Upper lobe of right lung (tissue), 1 donor: Measurements from ENCODE around the gene MKRN2OS. TPM values are rescaled to one million over a fixed set of nuclear protein-coding genes. Genes with fewer than 3 reads are reported as not detected.

Source experiments
- ATAC-seq: fragments of 200-7000 bp; cut with Tn5 transposase; one replicate; pipeline ENCODE4 v1.9.1; 2020; ENCODE audit warnings: mild to moderate bottlenecking, moderate library complexity
- DNase-seq: peaks from one replicate; pipeline ENCODE4 v3.0.0-alpha.2; 2020
- H3K27ac ChIP-seq: fragments of 200-600 bp; one replicate; pipeline ENCODE4 v1.8.0; 2022
- H3K27me3 ChIP-seq: fragments of 200-600 bp; one replicate; pipeline ENCODE4 v1.8.0; 2022; ENCODE audit warnings: mild to moderate bottlenecking
- H3K36me3 ChIP-seq: fragments of 200-600 bp; one replicate; pipeline ENCODE4 v1.8.0; 2022
- H3K4me1 ChIP-seq: fragments of 200-600 bp; one replicate; pipeline ENCODE4 v1.8.0; 2022
- H3K4me3 ChIP-seq: fragments of 200-600 bp; one replicate; pipeline ENCODE4 v1.8.0; 2022; ENCODE audit warnings: mild to moderate bottlenecking
- H3K9me3 ChIP-seq: fragments of 200-600 bp; one replicate; pipeline ENCODE4 v1.8.0; 2022
- CTCF ChIP-seq: fragments of 200-600 bp; IDR thresholded peaks from one replicate; pipeline ENCODE4 v1.8.0; 2022; ENCODE audit warnings: antibody characterized with exemption
- intact Hi-C: fragments of 100-400 bp; cut with DNase I; formaldehyde crosslinking; loops from one replicate; pipeline ENCODE4 v1.11.0; 2022
- total RNA-seq: library from RNA; stranded (reverse); fragmentation: NEBNext Ultra II Directional; extraction: Animal tissue kit (Norgen Biotek cat#: 25700); gene quantifications from one replicate; pipeline ENCODE4 v1.2.1, GENCODE V29; 2021
- donor health status: DM: no; HTN: yes; CAD: no; lungs with severe emphysema.

MKRN2OS gene
- total RNA-seq, 1 donor from 2014 or later, result not detected

- Histone ChIP-seq H3K27me3 (no peaks in the 10 kb centered on the region), H3K4me3 (no peak overlapping the region), H3K4me1 (no peaks in the 10 kb centered on the region), H3K27ac (no peak overlapping the region), H3K9me3 (no peaks in the 10 kb centered on the region), H3K36me3 (peaks cover 45% of the 10 kb centered on the region)
- intact Hi-C loops, result no loop called here
- DNase-seq, result no peak
- ATAC-seq, result no peak
- TF ChIP-seq CTCF, result no peak
These were observed 39.0 kb downstream of the MKRN2OS start for GRCh38 chr3:12506201-12506709.

GRCh38 chr3:12503126-12503957 is 42.0 kb downstream of the MKRN2OS start:
- H3K27ac ChIP-seq, result no peak overlapping the region
- H3K27me3 ChIP-seq, result no peaks in the 10 kb centered on the region
- no peaks in the 10 kb centered on the region for H3K4me1 ChIP-seq
- intact Hi-C loops, result no loop called here
- peak; percentile 68 for DNase-seq
- no peak overlapping the region for H3K4me3 ChIP-seq
- no peaks in the 10 kb centered on the region for H3K9me3 ChIP-seq
- TF ChIP-seq CTCF, result no peak
- peaks cover 57% of the 10 kb centered on the region for H3K36me3 ChIP-seq
- ATAC-seq, result peak; percentile 79

GRCh38 chr3:12501360-12502020 is 43.8 kb downstream of the MKRN2OS start:
- Histone ChIP-seq H3K4me3 (no peak overlapping the region), H3K4me1 (no peaks in the 10 kb centered on the region), H3K9me3 (no peaks in the 10 kb centered on the region), H3K27ac (no peak overlapping the region), H3K36me3 (peaks cover 69% of the 10 kb centered on the region), H3K27me3 (no peaks in the 10 kb centered on the region)
- ATAC-seq (no peak), DNase-seq (no peak)
- intact Hi-C loops, result no loop called here
- TF ChIP-seq CTCF, result no peak

- no peak overlapping the region for H3K27ac ChIP-seq
- no peaks in the 10 kb centered on the region for H3K27me3 ChIP-seq
- intact Hi-C loops, result no loop called here
- ATAC-seq (no peak), DNase-seq (no peak)
- H3K4me3 ChIP-seq, result no peak overlapping the region
- H3K4me1 ChIP-seq, result no peaks in the 10 kb centered on the region
- H3K36me3 ChIP-seq, result peaks cover 67% of the 10 kb centered on the region
- H3K9me3 ChIP-seq, result no peaks in the 10 kb centered on the region
- TF ChIP-seq CTCF, result no peak
These were observed 45.8 kb downstream of the MKRN2OS start for GRCh38 chr3:12499474-12499873.

- H3K36me3 ChIP-seq, result peaks cover 70% of the 10 kb centered on the region
- no peak overlapping the region for H3K4me3 ChIP-seq
- no peaks in the 10 kb centered on the region for H3K9me3 ChIP-seq
- TF ChIP-seq CTCF, result no peak
- no peak overlapping the region for H3K27ac ChIP-seq
- intact Hi-C loops, result no loop called here
- no peaks in the 10 kb centered on the region for H3K4me1 ChIP-seq
- H3K27me3 ChIP-seq, result no peaks in the 10 kb centered on the region
- no peak for ATAC-seq
- DNase-seq, result no peak
These were observed 48.9 kb downstream of the MKRN2OS start for GRCh38 chr3:12496453-12496761.
